ENCODE data around the gene TRMT44. TPM values are rescaled to one million over a fixed set of nuclear protein-coding genes. Genes with fewer than 3 reads are reported as not detected.
A peak's percentile ranks its signal among the peaks of the same experiment; 100 is the strongest.
"Not testable (repeated sequence)": the region's sequence is repeated elsewhere in the genome, so short reads cannot be mapped to it uniquely, and the experiment has no call there.

Gene TRMT44
- total RNA-seq, 1 donor from 2014 or later = 9.2 TPM

- intact Hi-C loops (cut with DNase I) = no loop called here
- DNase-seq (ENCODE audit: missing footprints) = no peak
- no peak for ATAC-seq
Measured at GRCh38 chr4:8474856-8475255, 34.3 kb downstream of the TRMT44 start.

- ATAC-seq = no peak
Measured at GRCh38 chr4:8475751-8476575, 35.4 kb downstream of the TRMT44 start.

GRCh38 chr4:8477095-8477635, 36.6 kb downstream of the TRMT44 start:
- ATAC-seq (no peak), DNase-seq (ENCODE audit: missing footprints) (no peak)
- intact Hi-C loops (cut with DNase I) = no loop called here

More at GRCh38 chr4:8475751-8476575, 35.4 kb downstream of the TRMT44 start:
- no peak for DNase-seq (ENCODE audit: missing footprints)
- intact Hi-C loops (cut with DNase I) = no loop called here

GRCh38 chr4:8477676-8478075, 37.1 kb downstream of the TRMT44 start:
- intact Hi-C loops (cut with DNase I) = no loop called here
- ATAC-seq (no peak), DNase-seq (ENCODE audit: missing footprints) (no peak)

GRCh38 chr4:8478371-8478770, 37.8 kb downstream of the TRMT44 start:
- intact Hi-C loops (cut with DNase I) = no loop called here
- ATAC-seq = no peak
- DNase-seq (ENCODE audit: missing footprints) = no peak

GRCh38 chr4:8478801-8479744, 38.5 kb downstream of the TRMT44 start:
- intact Hi-C loops (cut with DNase I) = no loop called here
- ATAC-seq (no peak), DNase-seq (ENCODE audit: missing footprints) (no peak)

- DNase-seq (ENCODE audit: missing footprints) = no peak
- ATAC-seq = no peak
- intact Hi-C loops (cut with DNase I) = no loop called here
Measured at GRCh38 chr4:8480221-8480620, 39.6 kb downstream of the TRMT44 start.

- intact Hi-C loops (cut with DNase I); ATAC-seq: not testable (repeated sequence)
Measured at GRCh38 chr4:8486643-8487042, 46.1 kb downstream of the TRMT44 start.

GRCh38 chr4:8488791-8489369, 48.3 kb downstream of the TRMT44 start:
- intact Hi-C loops (cut with DNase I) = no loop called here
- ATAC-seq = no peak
- no peak for DNase-seq (ENCODE audit: missing footprints)

More at GRCh38 chr4:8486643-8487042, 46.1 kb downstream of the TRMT44 start:
- not testable (repeated sequence) for DNase-seq (ENCODE audit: missing footprints)

GRCh38 chr4:8491478-8491877, 50.9 kb downstream of the TRMT44 start:
- intact Hi-C loops (cut with DNase I); ATAC-seq; DNase-seq (ENCODE audit: missing footprints): not testable (repeated sequence)

- DNase-seq (ENCODE audit: missing footprints) (no peak), ATAC-seq (no peak)
- intact Hi-C loops (cut with DNase I) = no loop called here
Measured at GRCh38 chr4:8492174-8492573, 51.6 kb downstream of the TRMT44 start.

GRCh38 chr4:8493484-8493883, 52.9 kb downstream of the TRMT44 start:
- intact Hi-C loops (cut with DNase I) = no loop called here
- ATAC-seq (no peak), DNase-seq (ENCODE audit: missing footprints) (no peak)

- no peak for DNase-seq (ENCODE audit: missing footprints)
- intact Hi-C loops (cut with DNase I) = no loop called here
- no peak for ATAC-seq
Measured at GRCh38 chr4:8494218-8494617, 53.6 kb downstream of the TRMT44 start.

GRCh38 chr4:8494983-8495548, 54.5 kb downstream of the TRMT44 start:
- ATAC-seq (no peak), DNase-seq (ENCODE audit: missing footprints) (no peak)
- intact Hi-C loops (cut with DNase I) = no loop called here

- DNase-seq (ENCODE audit: missing footprints) (no peak), ATAC-seq (no peak)
- intact Hi-C loops (cut with DNase I) = no loop called here
Measured at GRCh38 chr4:8495803-8496202, 55.2 kb downstream of the TRMT44 start.

- intact Hi-C loops (cut with DNase I) = no loop called here
- DNase-seq (ENCODE audit: missing footprints) = no peak
- ATAC-seq = no peak
Measured at GRCh38 chr4:8497762-8498161, 57.2 kb downstream of the TRMT44 start.

- ATAC-seq = no peak
- intact Hi-C loops (cut with DNase I) = no loop called here
- no peak for DNase-seq (ENCODE audit: missing footprints)
Measured at GRCh38 chr4:8500966-8501365, 60.4 kb downstream of the TRMT44 start.

- ATAC-seq = no peak
- no peak for DNase-seq (ENCODE audit: missing footprints)
- intact Hi-C loops (cut with DNase I) = no loop called here
Measured at GRCh38 chr4:8501781-8502180, 61.2 kb downstream of the TRMT44 start.

GRCh38 chr4:8502371-8502770, 61.8 kb downstream of the TRMT44 start:
- DNase-seq (ENCODE audit: missing footprints) = peak; percentile 17
- intact Hi-C loops (cut with DNase I) = no loop called here

More at GRCh38 chr4:8502371-8502770, 61.8 kb downstream of the TRMT44 start:
- ATAC-seq = no peak

All from Right ventricle myocardium inferior (tissue), 1 donor.